IMR-90 (cell line): ENCODE measurements around the gene RUNX3. TPM values are rescaled to one million over a fixed set of nuclear protein-coding genes. Genes with fewer than 3 reads are reported as not detected.

Experiments
- ATAC-seq: fragments of 200-7000 bp; cut with Tn5 transposase; 2 replicates; pipeline ENCODE4 v1.9.1; 2020; ENCODE audit warnings: low read depth, mild to moderate bottlenecking, moderate library complexity
- BruUV-seq: library from RNA; stranded (reverse); fragments of 400-500 nt; replicated peaks from 2 replicates; lab custom pipeline; 2021; lab: Mats Ljungman, UMichigan
- CTCF ChIA-PET: fragments of 300-600 bp; formaldehyde crosslinking; extraction: SDS; loops from one replicate; lab custom pipeline; 2021; ENCODE audit warnings: antibody characterized with exemption; lab: Yijun Ruan, JAX
- POLR2A ChIA-PET: fragments of 300-600 bp; sonication (Branson Sonifier 250); formaldehyde crosslinking; loops from one replicate; lab custom pipeline; 2022; ENCODE audit warnings: antibody characterized with exemption; ENCODE audit not compliant: unreplicated experiment; lab: Charles Lee
- DNase-seq: peaks from one replicate; pipeline ENCODE4 v3.0.0; 2013
- H2AFZ ChIP-seq: replicated peaks from 2 replicates; pipeline ENCODE3; 2013; ENCODE audit warnings: low read length, mild to moderate bottlenecking; ENCODE audit not compliant: poor library complexity
- H2AK5ac ChIP-seq: 2 replicates; pipeline ENCODE4 v1.6.1; 2013; ENCODE audit warnings: low read depth, low read length, inconsistent platforms
- H2AK9ac ChIP-seq: replicated peaks from 2 replicates; pipeline ENCODE3; 2013; ENCODE audit warnings: mild to moderate bottlenecking, low read depth, low read length, moderate library complexity; ENCODE audit not compliant: poor library complexity
- H2BK120ac ChIP-seq: 2 replicates; pipeline ENCODE4 v1.6.1; 2013; ENCODE audit warnings: low read depth, low read length, inconsistent platforms
- H2BK15ac ChIP-seq: 3 replicates; pipeline ENCODE4 v1.6.1; 2013; ENCODE audit warnings: low read depth, low read length, inconsistent platforms
- H2BK20ac ChIP-seq: 2 replicates; pipeline ENCODE4 v1.6.1; 2013; ENCODE audit warnings: low read depth, mild to moderate bottlenecking, inconsistent platforms, low read length, moderate library complexity
- H2BK5ac ChIP-seq: 2 replicates; pipeline ENCODE4 v1.6.1; 2013; ENCODE audit warnings: mild to moderate bottlenecking, low read depth, low read length, inconsistent platforms; ENCODE audit not compliant: poor library complexity, severe bottlenecking
- H3K14ac ChIP-seq: replicated peaks from 2 replicates; pipeline ENCODE4 v1.6.1; 2013; ENCODE audit warnings: low read depth, low read length, inconsistent platforms
- H3K18ac ChIP-seq: 2 replicates; pipeline ENCODE4 v1.6.1; 2013; ENCODE audit warnings: low read depth, low read length, control low read depth
- H3K23ac ChIP-seq: 2 replicates; pipeline ENCODE4 v1.6.1; 2013; ENCODE audit warnings: low read depth, low read length, inconsistent platforms
- H3K27ac ChIP-seq: 2 replicates; pipeline ENCODE4 v1.5.1; 2013; ENCODE audit warnings: mild to moderate bottlenecking, control low read depth, low read length; ENCODE audit not compliant: insufficient read depth
- H3K27me3 ChIP-seq: 2 replicates; pipeline ENCODE4 v1.6.1; 2013; ENCODE audit warnings: low read length; ENCODE audit not compliant: control insufficient read depth, insufficient read depth
- H3K36me3 ChIP-seq: 2 replicates; pipeline ENCODE4 v1.6.1; 2013; ENCODE audit warnings: low read length, mixed read lengths; ENCODE audit not compliant: control insufficient read depth, insufficient read depth
- H3K4ac ChIP-seq: 2 replicates; pipeline ENCODE4 v1.6.1; 2013; ENCODE audit warnings: low read depth, low read length, inconsistent platforms
- H3K4me1 ChIP-seq: 2 replicates; pipeline ENCODE4 v1.6.1; 2013; ENCODE audit warnings: low read length, mixed read lengths; ENCODE audit not compliant: control insufficient read depth, insufficient read depth
- H3K4me2 ChIP-seq: 2 replicates; pipeline ENCODE4 v1.6.1; 2013; ENCODE audit warnings: low read depth, mild to moderate bottlenecking, control low read depth, low read length, moderate library complexity
- H3K4me3 ChIP-seq: 2 replicates; pipeline ENCODE4 v1.5.1; 2013; ENCODE audit warnings: low read depth, mild to moderate bottlenecking, control low read depth, low read length, moderate library complexity; ENCODE audit not compliant: insufficient read depth
- H3K56ac ChIP-seq: 2 replicates; pipeline ENCODE4 v1.6.1; 2013; ENCODE audit warnings: low read length, inconsistent platforms; ENCODE audit not compliant: insufficient read depth; ENCODE audit errors: extremely low read depth
- H3K79me1 ChIP-seq, 2 experiments: 2 replicates each; pipeline ENCODE4 v1.6.1; 2013; ENCODE audit warnings: low read length in 2 of 2, inconsistent platforms in 1 of 2, low read depth in 1 of 2
- H3K9ac ChIP-seq: 2 replicates; pipeline ENCODE4 v1.6.1; 2013; ENCODE audit warnings: low read depth, low read length, control low read depth
- H3K9me1 ChIP-seq: 2 replicates; pipeline ENCODE4 v1.6.1; 2013; ENCODE audit warnings: low read length, inconsistent platforms; ENCODE audit not compliant: insufficient read depth
- H3K9me3 ChIP-seq: 2 replicates; pipeline ENCODE4 v1.6.1; 2013; ENCODE audit warnings: low read length; ENCODE audit not compliant: control insufficient read depth, insufficient read depth
- H4K20me1 ChIP-seq: 2 replicates; pipeline ENCODE4 v1.6.1; 2013; ENCODE audit warnings: low read length, inconsistent platforms; ENCODE audit not compliant: insufficient read depth
- H4K5ac ChIP-seq: 2 replicates; pipeline ENCODE4 v1.6.1; 2013; ENCODE audit warnings: mild to moderate bottlenecking, low read depth, low read length, control low read depth
- H4K8ac ChIP-seq, 2 experiments: 2 replicates each; pipeline ENCODE4 v1.6.1; 2013; ENCODE audit warnings: low read depth in 2 of 2, low read length in 2 of 2, control low read depth in 1 of 2, inconsistent platforms in 1 of 2
- H4K91ac ChIP-seq: 2 replicates; pipeline ENCODE4 v1.6.1; 2013; ENCODE audit warnings: low read depth, low read length, inconsistent platforms; ENCODE audit not compliant: insufficient read depth
- BHLHE40 ChIP-seq: fragments of 150-350 bp; IDR thresholded peaks from 2 replicates; pipeline ENCODE4 v1.6.1; 2016; ENCODE audit warnings: mild to moderate bottlenecking, low read depth, low read length
- CHD1 ChIP-seq: IDR thresholded peaks from 2 replicates; pipeline ENCODE4 v1.6.1; 2012; ENCODE audit warnings: low read depth, low read length, improper control_type of control experiment
- FOS ChIP-seq: fragments of 150-350 bp; IDR thresholded peaks from 2 replicates; pipeline ENCODE4 v1.6.1; 2016; ENCODE audit warnings: low read depth, low read length
- MAFK ChIP-seq: IDR thresholded peaks from 2 replicates; pipeline ENCODE4 v1.6.1; 2012; ENCODE audit warnings: low read depth, low read length, improper control_type of control experiment
- MXI1 ChIP-seq: IDR thresholded peaks from 2 replicates; pipeline ENCODE4 v1.6.1; 2012; ENCODE audit warnings: low read depth, mild to moderate bottlenecking, low read length, moderate library complexity, borderline replicate concordance
- NFE2L2 ChIP-seq: fragments of 150-350 bp; IDR thresholded peaks from 2 replicates; pipeline ENCODE4 v1.6.1; 2016; ENCODE audit warnings: low read depth, mild to moderate bottlenecking, low read length
- RCOR1 ChIP-seq: IDR thresholded peaks from 2 replicates; pipeline ENCODE4 v1.6.1; 2012; ENCODE audit warnings: mild to moderate bottlenecking, low read length, improper control_type of control experiment; ENCODE audit not compliant: insufficient replicate concordance
- RFX5 ChIP-seq: IDR thresholded peaks from 2 replicates; pipeline ENCODE4 v1.8.0; 2012; ENCODE audit warnings: low read depth, mild to moderate bottlenecking, low read length, moderate library complexity
- SMC3 ChIP-seq: fragments of 150-350 bp; IDR thresholded peaks from 2 replicates; pipeline ENCODE4 v1.6.1; 2016; ENCODE audit warnings: low read depth, mild to moderate bottlenecking, antibody characterized with exemption, low read length, moderate library complexity
- WGBS, 2 experiments: methylation state at CpG; one replicate each; pipeline versions ENCODE4 v1.1.5 to v1.1.7; 2013; ENCODE audit warnings: missing lambda C conversion rate in 2 of 2; ENCODE audit not compliant: insufficient read length in 1 of 2; ENCODE audit errors: extremely low coverage in 2 of 2; 5-methylcytosine and 5-hydroxymethylcytosine counted together
- dilution Hi-C: fragments of 300-500 bp; cut with HindIII; formaldehyde crosslinking; loops from one replicate; pipeline ENCODE4 v1.14.3; 2018; ENCODE audit warnings: low sequenced_read_pairs; ENCODE audit not compliant: unreplicated experiment
- in situ Hi-C: fragments of 300-500 bp; cut with MboI; formaldehyde crosslinking; loops from 3 replicates; pipeline ENCODE4 v1.14.3; 2019; ENCODE audit warnings: low sequenced_read_pairs, inconsistent platforms, mixed read lengths
- intact Hi-C: fragments of 100-400 bp; cut with micrococcal nuclease; formaldehyde crosslinking; loops from 2 replicates; pipeline ENCODE4 v1.10.0; 2022
- polyA plus RNA-seq, 3 experiments: library from polyadenylated mRNA; depleted of rRNA; stranded (reverse); fragments of >200 nt; gene quantifications; 2 replicates each; pipeline ENCODE4 v1.2.3, GENCODE V29; 2012; ENCODE audit warnings: low replicate concordance in 1 of 3
- total RNA-seq: library from RNA; depleted of rRNA; stranded (reverse); fragments of >200 nt; gene quantifications from 2 replicates; pipeline ENCODE4 v1.2.3, GENCODE V29; 2012
- TF ChIP-seq, protein P1 (sequence below): fragments of 150-350 bp; IDR thresholded peaks from 2 replicates; pipeline ENCODE4 v1.6.1; 2017; ENCODE audit warnings: mild to moderate bottlenecking, antibody characterized with exemption, low read length, low read depth
- TF ChIP-seq, protein P2 (sequence below): conservative IDR thresholded peaks from 2 replicates; pipeline ENCODE4 v1.5.1; 2012; ENCODE audit warnings: mild to moderate bottlenecking, low read depth, low read length, improper control_type of control experiment
- TF ChIP-seq, protein P3 (sequence below): fragments of 150-350 bp; IDR thresholded peaks from 2 replicates; pipeline ENCODE4 v1.6.1; 2016; ENCODE audit warnings: low read depth, mild to moderate bottlenecking, low read length, moderate library complexity, borderline replicate concordance

The RUNX3 gene
- total and polyA plus RNA-seq, 2 of the 4 experiments (the other 2 are of a cell fraction), result 0.07 TPM; not detected in 1

DNA sequence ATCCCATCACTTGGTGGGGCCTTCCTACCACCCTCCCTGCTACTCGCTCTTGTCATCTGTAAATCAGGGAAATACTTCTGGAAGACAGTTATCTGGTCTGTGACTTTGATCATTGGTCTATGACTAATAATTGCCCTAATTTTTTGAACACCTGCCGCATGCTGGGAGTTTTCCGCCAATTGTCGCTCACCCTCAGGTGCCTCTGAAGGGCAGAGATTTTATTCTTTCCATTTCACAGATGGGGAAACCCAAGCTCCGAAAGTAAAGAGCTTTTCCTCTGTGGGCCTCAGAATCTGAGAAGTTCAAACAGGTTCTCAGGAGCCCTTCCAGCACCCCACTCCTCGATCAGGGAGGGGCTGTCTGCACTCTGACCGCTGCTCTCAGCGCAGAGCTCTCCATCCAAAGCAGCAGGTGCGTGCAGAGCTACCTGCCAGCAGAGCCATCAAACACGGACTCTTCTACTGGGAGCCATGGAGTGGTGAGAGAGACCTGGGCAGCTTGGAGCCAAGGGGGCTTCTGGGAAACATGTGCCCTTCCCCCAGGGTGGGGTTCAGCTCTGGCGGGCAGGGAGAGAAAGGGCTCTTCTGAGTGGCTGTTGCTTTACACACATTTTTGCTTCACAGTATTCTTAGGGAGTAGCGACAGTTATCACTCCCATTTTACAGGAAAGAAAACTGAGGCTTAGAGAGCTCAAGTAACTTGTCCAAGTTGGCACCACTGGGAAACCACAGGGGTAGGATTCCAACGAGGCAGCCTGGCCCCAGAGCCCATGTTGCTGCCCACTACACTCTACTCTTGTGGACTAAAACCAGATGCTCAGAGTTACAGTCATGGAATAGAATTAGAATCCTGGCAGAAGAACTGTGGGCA lies 5.8 kb upstream of the RUNX3 start:
- ChIA-PET CTCF (interaction anchor here (0.6 kb wide), 1 partner anchor 34 kb away, joined by 3 read pairs; no protein-coding TSS in a partner anchor), POLR2A (no interaction called here)
- H4K20me1 ChIP-seq, result peaks cover 8% of the 10 kb centered on the region; the same call in 1 of the 2 replicates
- no peaks in the 10 kb centered on the region for H3K79me1 ChIP-seq
- H2AK5ac ChIP-seq, result no peak overlapping the region
- H4K8ac ChIP-seq, result no peak overlapping the region
- H2BK5ac ChIP-seq, result no peak overlapping the region
- H3K9me1 ChIP-seq, result no peaks in the 10 kb centered on the region; the same call in 1 of the 2 replicates
- H4K91ac ChIP-seq, result no peak overlapping the region
- peaks cover 51% of the 10 kb centered on the region for H3K27me3 ChIP-seq
- no peaks in the 10 kb centered on the region for H3K36me3 ChIP-seq
- H3K4me3 ChIP-seq, result no peak overlapping the region
- TF ChIP-seq, protein P1, sequence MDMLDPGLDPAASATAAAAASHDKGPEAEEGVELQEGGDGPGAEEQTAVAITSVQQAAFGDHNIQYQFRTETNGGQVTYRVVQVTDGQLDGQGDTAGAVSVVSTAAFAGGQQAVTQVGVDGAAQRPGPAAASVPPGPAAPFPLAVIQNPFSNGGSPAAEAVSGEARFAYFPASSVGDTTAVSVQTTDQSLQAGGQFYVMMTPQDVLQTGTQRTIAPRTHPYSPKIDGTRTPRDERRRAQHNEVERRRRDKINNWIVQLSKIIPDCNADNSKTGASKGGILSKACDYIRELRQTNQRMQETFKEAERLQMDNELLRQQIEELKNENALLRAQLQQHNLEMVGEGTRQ, result no peak
- TF ChIP-seq SMC3 (no peak), FOS (no peak), BHLHE40 (no peak), NFE2L2 (no peak), MAFK (no peak), CHD1 (no peak), RCOR1 (no peak), RFX5 (no peak), MXI1 (no peak)
- TF ChIP-seq, protein P2, sequence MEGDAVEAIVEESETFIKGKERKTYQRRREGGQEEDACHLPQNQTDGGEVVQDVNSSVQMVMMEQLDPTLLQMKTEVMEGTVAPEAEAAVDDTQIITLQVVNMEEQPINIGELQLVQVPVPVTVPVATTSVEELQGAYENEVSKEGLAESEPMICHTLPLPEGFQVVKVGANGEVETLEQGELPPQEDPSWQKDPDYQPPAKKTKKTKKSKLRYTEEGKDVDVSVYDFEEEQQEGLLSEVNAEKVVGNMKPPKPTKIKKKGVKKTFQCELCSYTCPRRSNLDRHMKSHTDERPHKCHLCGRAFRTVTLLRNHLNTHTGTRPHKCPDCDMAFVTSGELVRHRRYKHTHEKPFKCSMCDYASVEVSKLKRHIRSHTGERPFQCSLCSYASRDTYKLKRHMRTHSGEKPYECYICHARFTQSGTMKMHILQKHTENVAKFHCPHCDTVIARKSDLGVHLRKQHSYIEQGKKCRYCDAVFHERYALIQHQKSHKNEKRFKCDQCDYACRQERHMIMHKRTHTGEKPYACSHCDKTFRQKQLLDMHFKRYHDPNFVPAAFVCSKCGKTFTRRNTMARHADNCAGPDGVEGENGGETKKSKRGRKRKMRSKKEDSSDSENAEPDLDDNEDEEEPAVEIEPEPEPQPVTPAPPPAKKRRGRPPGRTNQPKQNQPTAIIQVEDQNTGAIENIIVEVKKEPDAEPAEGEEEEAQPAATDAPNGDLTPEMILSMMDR, result no peak
- TF ChIP-seq, protein P3, sequence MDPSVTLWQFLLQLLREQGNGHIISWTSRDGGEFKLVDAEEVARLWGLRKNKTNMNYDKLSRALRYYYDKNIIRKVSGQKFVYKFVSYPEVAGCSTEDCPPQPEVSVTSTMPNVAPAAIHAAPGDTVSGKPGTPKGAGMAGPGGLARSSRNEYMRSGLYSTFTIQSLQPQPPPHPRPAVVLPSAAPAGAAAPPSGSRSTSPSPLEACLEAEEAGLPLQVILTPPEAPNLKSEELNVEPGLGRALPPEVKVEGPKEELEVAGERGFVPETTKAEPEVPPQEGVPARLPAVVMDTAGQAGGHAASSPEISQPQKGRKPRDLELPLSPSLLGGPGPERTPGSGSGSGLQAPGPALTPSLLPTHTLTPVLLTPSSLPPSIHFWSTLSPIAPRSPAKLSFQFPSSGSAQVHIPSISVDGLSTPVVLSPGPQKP, result no peak
- no peak overlapping the region for H3K4ac ChIP-seq
- no TSS peak for BruUV-seq
- H2AFZ ChIP-seq, result no peak overlapping the region
- WGBS, 2 experiments, result no CpG with 5 or more reads among the region's 13 CpGs
- no peak overlapping the region for H3K23ac ChIP-seq
- no peak overlapping the region for H2BK15ac ChIP-seq
- DNase-seq (no peak), ATAC-seq (no peak)
- no peak overlapping the region for H2BK20ac ChIP-seq
- peaks cover 2% of the 10 kb centered on the region; the same call in 1 of the 2 replicates for H3K4me1 ChIP-seq
- in situ Hi-C loops (loop anchor here (10.0 kb wide), 1 partner anchor 269 kb away; no protein-coding TSS in a partner anchor), dilution Hi-C loops (no loop called here), intact Hi-C loops (no loop called here)
- H3K9me3 ChIP-seq, result peaks cover 3% of the 10 kb centered on the region; the same call in 1 of the 2 replicates
- H2AK9ac ChIP-seq, result no peak overlapping the region
- H2BK120ac ChIP-seq, result no peak overlapping the region
- no peak overlapping the region for H3K4me2 ChIP-seq
- H3K27ac ChIP-seq, result no peak overlapping the region
- H4K5ac ChIP-seq, result no peak overlapping the region
- no peak overlapping the region for H3K56ac ChIP-seq
- no peak overlapping the region for H3K9ac ChIP-seq
- no peak overlapping the region for H3K14ac ChIP-seq
- H3K18ac ChIP-seq, result no peak overlapping the region
